Neutrophil (primary cell): ENCODE measurements around the gene AGXT.

ENCODE experiments used
- H3K27ac ChIP-seq: fragments of 200-600 bp; sonication (generic); 2 replicates; pipeline ENCODE4 v1.5.1; 2016; ENCODE audit warnings: mild to moderate bottlenecking, moderate library complexity
- H3K27me3 ChIP-seq: fragments of 200-600 bp; sonication (generic); 2 replicates; pipeline ENCODE4 v1.6.0; 2016; ENCODE audit warnings: mild to moderate bottlenecking
- H3K36me3 ChIP-seq: fragments of 200-600 bp; sonication (generic); 2 replicates; pipeline ENCODE4 v1.5.1; 2017
- H3K4me1 ChIP-seq, 2 experiments: fragments of 200-600 bp in 1 of 2; sonication (generic) in 1 of 2; 1 replicate in 1 of 2; 2 replicates in 1 of 2; pipeline versions ENCODE4 v1.5.1 to v1.6.1; 2013 to 2016; ENCODE audit warnings: low read depth in 1 of 2, low read length in 1 of 2, mild to moderate bottlenecking in 1 of 2, moderate library complexity in 1 of 2; ENCODE audit not compliant: control insufficient read depth in 1 of 2, insufficient read depth in 1 of 2
- H3K4me3 ChIP-seq, 2 experiments: fragments of 200-600 bp in 1 of 2; sonication (generic) in 1 of 2; 1 replicate in 1 of 2; 2 replicates in 1 of 2; pipeline ENCODE4 v1.5.1; 2013 to 2016; ENCODE audit warnings: low read depth in 1 of 2, low read length in 1 of 2, mild to moderate bottlenecking in 1 of 2, moderate library complexity in 1 of 2
- H3K9me3 ChIP-seq: fragments of 200-600 bp; sonication (generic); 2 replicates; pipeline ENCODE4 v1.5.1; 2016
- TF ChIP-seq, protein P1 (sequence below): fragments of 200-600 bp; sonication (generic); IDR thresholded peaks from 2 replicates; pipeline ENCODE4 v1.5.1; 2016; ENCODE audit warnings: antibody characterized with exemption

Gene AGXT

DNA sequence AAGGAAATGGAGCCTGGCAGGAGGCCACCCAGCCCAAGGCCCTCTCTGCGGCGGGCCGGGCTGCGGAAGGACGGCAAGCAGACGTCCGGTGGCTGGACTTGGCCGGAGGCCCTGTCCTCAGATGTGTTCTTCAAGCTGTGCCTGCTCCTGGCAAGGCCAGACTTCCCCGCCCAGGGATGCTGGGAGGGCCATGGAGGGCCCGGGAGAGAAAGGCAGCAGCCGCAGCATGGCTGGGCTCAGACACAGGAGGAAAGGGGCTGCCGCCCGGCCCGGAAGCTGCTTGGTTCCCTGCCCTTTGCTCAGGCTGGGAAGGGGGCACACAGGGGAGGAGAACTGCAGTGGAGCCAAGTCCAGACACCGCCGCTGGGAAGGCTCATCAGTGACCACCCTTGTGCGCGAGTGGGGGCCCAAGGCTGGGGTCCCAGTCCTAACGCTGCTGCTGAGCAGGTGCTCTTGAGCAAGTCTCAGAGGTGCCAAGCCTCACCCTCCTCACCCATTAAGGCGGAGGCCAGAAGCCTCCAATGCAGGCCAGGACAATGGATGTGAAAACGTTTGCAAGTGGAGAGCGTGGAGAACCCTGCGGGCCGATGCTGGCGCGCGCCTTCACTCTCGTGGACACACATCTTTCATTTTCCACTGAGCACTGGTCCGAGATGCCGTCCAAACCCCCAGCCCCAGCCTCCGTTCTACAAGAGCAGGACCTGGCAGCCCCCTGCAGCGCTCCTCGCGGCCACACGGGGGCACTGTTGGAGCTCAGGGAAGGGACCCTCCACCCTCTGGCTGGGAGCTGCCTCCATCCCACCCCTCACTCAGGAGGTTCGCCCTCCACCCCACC, 45.4 kb downstream of the AGXT start:
- H3K27ac ChIP-seq = no peak overlapping the region
- H3K27me3 ChIP-seq = peaks cover 33% of the 10 kb centered on the region
- no peaks in the 10 kb centered on the region for H3K9me3 ChIP-seq
- TF ChIP-seq, protein P1, sequence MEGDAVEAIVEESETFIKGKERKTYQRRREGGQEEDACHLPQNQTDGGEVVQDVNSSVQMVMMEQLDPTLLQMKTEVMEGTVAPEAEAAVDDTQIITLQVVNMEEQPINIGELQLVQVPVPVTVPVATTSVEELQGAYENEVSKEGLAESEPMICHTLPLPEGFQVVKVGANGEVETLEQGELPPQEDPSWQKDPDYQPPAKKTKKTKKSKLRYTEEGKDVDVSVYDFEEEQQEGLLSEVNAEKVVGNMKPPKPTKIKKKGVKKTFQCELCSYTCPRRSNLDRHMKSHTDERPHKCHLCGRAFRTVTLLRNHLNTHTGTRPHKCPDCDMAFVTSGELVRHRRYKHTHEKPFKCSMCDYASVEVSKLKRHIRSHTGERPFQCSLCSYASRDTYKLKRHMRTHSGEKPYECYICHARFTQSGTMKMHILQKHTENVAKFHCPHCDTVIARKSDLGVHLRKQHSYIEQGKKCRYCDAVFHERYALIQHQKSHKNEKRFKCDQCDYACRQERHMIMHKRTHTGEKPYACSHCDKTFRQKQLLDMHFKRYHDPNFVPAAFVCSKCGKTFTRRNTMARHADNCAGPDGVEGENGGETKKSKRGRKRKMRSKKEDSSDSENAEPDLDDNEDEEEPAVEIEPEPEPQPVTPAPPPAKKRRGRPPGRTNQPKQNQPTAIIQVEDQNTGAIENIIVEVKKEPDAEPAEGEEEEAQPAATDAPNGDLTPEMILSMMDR = peak; percentile 70
- no peak overlapping the region for H3K4me3 ChIP-seq
- H3K4me1 ChIP-seq = no peaks in the 10 kb centered on the region
- no peaks in the 10 kb centered on the region for H3K36me3 ChIP-seq

DNA sequence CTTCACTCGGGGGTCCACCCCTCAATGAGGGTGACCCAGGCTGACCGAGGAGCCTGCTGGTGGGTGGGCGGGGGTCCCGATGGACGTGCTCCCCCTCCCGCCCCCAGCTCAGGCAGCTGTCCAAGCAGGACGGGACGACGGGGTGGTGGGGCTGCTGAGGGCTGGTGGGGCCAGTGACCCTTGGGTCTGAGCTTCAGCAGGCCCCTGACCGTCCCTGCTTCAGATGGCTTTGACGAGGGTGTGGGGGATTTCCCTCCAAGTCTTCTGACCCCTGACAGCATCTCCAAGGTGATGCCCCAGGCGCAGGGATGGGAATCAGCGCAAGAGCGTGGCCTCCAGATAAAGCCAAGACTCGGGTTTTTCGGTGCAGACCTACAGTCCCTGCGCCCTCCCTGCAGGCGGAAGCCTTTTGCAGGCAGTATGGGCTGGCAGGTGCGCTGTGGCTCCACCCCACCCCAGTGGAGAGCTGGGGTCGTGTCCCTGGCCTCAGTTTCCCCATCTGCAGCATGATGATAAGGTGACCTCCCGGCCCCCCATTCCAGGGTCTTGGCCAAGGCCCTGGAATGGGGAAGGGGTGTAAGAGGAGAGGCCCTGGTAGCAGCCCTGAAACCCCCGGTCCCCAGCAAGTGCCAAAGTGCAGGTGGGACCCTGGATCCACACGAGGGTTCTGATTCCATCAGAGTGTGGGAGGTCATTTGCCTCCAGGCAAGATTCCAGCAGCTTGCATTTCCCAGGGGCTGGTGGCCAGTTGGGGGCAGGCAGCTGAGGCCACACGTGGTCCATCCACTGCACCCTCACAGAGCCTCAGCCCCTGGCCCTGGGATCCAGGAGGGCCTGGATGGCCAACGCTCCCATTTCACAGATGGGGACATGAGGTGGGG, 46.3 kb downstream of the AGXT start:
- no peaks in the 10 kb centered on the region for H3K4me1 ChIP-seq
- peaks cover 33% of the 10 kb centered on the region for H3K27me3 ChIP-seq
- no peaks in the 10 kb centered on the region for H3K9me3 ChIP-seq
- TF ChIP-seq, protein P1 = peak; percentile 15
- H3K36me3 ChIP-seq = no peaks in the 10 kb centered on the region
- H3K27ac ChIP-seq = no peak overlapping the region
- no peak overlapping the region for H3K4me3 ChIP-seq

DNA sequence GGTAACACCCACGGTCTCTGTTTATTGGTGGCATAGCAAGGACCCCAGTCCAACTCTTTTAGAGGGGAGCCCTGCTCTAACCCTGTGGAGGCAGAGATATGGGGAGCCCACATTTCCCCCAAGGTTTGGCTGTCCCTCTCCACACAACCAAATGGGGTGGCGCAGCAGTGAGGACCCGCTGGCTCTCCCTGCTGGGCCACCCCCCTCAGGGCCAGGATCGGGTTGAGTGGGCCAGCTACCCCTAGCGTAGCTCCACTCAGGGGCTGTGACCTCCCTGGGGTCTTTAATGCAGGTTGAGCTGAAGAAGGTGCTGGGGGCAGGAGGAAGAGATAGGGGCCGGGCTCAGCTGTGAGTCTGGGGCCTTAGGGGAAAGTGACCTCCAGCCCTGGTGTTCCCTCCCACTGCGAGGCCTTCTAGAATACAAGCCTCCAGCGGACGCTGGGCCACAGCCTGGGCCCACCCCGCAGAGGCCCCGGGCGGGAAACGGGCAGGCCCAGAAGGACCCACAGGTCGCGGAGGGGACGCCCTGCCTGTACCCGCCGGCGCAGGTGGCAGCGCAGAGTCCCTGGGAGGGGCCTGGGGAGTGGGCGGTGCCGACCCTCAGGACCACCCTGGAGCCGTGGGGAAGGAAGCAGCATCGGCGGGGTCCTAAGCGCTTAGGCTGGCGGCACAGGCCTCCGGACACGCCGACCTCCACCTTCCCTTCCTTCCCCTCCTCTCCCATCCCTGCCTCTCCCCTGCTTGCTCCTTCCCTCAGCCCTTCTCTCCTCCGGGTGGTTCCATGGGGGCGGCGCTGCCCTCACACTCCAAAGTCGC, 47.1 kb downstream of the AGXT start:
- Histone ChIP-seq H3K9me3 (no peaks in the 10 kb centered on the region), H3K4me1 (no peaks in the 10 kb centered on the region), H3K36me3 (no peaks in the 10 kb centered on the region), H3K4me3 (no peak overlapping the region), H3K27ac (no peak overlapping the region), H3K27me3 (peaks cover 33% of the 10 kb centered on the region)
- TF ChIP-seq, protein P1 = no peak

DNA sequence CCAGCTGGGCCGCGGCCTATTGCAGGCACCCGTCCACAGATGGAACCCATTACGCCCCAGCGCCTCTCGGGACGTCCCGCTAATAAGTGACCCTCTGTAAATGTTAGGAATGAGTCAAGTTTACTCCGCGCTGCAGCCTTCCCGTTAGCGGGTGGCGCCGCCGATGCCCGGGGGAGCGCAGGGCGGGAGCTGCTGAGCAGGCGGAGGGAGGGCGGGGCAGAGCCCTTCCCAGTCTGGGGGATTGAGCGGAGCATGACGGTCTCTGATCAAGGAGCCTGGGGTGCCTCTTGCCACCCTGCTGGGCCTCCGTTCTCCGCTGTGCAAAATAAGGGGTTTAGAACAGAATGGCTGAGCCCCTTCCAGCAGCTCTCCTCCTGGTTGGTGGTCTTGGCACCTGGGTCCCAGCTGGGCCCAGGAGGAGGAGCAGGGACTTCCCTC, 48.0 kb downstream of the AGXT start:
- Histone ChIP-seq H3K4me1 (no peaks in the 10 kb centered on the region), H3K27ac (no peak overlapping the region), H3K4me3 (no peak overlapping the region), H3K36me3 (no peaks in the 10 kb centered on the region), H3K9me3 (no peaks in the 10 kb centered on the region), H3K27me3 (peaks cover 33% of the 10 kb centered on the region)
- TF ChIP-seq, protein P1 = no peak

DNA sequence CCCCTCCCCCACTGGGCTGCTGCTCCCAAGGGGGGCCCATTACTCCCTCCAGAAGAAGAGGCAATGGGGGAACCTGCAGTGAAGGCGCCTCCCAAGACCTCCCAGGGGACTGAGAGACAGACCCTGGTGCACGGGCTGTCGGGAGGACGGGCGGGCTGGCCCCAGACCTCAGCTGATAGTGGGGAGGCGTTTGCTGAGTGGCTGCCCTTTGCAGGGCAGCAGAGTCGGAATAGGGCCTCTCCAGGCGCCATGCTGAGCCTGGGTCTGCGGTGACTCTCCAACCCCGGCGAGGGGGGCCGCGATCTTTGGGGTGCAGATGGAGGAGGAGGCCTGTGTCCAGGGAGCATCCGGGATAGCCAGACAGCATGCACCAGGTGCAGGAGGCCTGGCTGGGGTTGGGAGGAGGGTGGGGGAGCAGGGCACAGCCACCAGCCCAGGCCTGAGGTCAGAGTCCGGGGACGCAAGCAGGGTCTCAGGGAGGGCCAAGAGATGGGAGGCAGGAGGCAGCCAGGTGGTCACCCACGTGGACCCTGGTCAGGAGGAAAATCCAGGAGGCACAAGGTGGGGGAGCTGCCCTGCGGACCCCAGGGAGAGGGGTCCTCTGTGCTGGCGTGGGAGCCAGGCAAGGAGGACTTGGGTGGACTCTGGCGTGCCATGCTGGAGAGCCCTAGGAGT, 48.5 kb downstream of the AGXT start:
- H3K36me3 ChIP-seq = no peaks in the 10 kb centered on the region
- no peak overlapping the region for H3K27ac ChIP-seq
- peaks cover 33% of the 10 kb centered on the region for H3K27me3 ChIP-seq
- no peaks in the 10 kb centered on the region for H3K4me1 ChIP-seq
- H3K4me3 ChIP-seq = no peak overlapping the region
- TF ChIP-seq, protein P1 = no peak
- H3K9me3 ChIP-seq = no peaks in the 10 kb centered on the region
